ENCODE measurements around the gene LMAN2. TPM values are rescaled to one million over a fixed set of nuclear protein-coding genes. Genes with fewer than 3 reads are reported as not detected.

The LMAN2 gene
- total RNA-seq, 1 donor from 2014 or later, result 75.6 TPM

- DNase-seq, result no peak
- Mint-ChIP-seq H3K4me3 (ENCODE audit: unreplicated experiment) (no peak overlapping the region), H3K9me3 (ENCODE audit: unreplicated experiment) (peaks cover 5% of the 10 kb centered on the region), H3K4me1 (ENCODE audit: low read depth, unreplicated experiment) (peaks cover 7% of the 10 kb centered on the region), H3K27ac (ENCODE audit: unreplicated experiment) (no peak overlapping the region), H3K36me3 (ENCODE audit: unreplicated experiment) (no peaks in the 10 kb centered on the region), H3K27me3 (ENCODE audit: unreplicated experiment) (peaks cover 10% of the 10 kb centered on the region)
- TF ChIP-seq, protein P1, sequence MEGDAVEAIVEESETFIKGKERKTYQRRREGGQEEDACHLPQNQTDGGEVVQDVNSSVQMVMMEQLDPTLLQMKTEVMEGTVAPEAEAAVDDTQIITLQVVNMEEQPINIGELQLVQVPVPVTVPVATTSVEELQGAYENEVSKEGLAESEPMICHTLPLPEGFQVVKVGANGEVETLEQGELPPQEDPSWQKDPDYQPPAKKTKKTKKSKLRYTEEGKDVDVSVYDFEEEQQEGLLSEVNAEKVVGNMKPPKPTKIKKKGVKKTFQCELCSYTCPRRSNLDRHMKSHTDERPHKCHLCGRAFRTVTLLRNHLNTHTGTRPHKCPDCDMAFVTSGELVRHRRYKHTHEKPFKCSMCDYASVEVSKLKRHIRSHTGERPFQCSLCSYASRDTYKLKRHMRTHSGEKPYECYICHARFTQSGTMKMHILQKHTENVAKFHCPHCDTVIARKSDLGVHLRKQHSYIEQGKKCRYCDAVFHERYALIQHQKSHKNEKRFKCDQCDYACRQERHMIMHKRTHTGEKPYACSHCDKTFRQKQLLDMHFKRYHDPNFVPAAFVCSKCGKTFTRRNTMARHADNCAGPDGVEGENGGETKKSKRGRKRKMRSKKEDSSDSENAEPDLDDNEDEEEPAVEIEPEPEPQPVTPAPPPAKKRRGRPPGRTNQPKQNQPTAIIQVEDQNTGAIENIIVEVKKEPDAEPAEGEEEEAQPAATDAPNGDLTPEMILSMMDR (IDR thresholded peaks at IDR 0.05; ENCODE audit: partially characterized antibody, unreplicated experiment), result no peak
Observed at GRCh38 chr5:177389241-177390169, 38.0 kb upstream of the LMAN2 start.

DNA sequence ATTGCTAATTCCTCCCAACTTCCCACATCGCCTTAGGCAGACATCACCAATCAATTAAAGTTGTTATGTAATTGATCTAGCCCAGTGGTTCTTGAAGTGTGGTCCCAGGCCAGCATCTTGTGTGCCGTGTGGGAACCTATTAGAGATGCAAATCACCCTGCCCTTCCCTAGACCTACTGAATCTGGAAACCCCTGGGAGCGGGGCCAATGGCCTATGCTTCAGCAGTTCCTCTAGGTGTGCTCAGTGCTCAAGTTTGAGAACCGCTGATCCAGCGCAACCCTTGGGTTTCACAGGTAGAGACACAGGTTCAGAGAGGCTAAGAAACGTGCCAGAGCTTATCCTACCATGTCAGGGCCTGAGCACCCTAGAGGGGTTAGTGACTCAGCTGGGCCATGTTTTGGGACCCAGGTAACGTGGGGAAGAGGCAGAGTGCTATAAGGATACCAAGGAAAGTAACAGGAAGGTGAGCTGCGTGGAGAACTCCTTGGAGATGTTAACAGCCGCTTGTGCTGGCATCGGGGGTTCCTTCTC lies 37.1 kb upstream of the LMAN2 start:
- TF ChIP-seq, protein P1 (IDR thresholded peaks at IDR 0.05; ENCODE audit: partially characterized antibody, unreplicated experiment), result no peak
- Mint-ChIP-seq H3K9me3 (ENCODE audit: unreplicated experiment) (peaks cover 5% of the 10 kb centered on the region), H3K27ac (ENCODE audit: unreplicated experiment) (no peak overlapping the region), H3K36me3 (ENCODE audit: unreplicated experiment) (no peaks in the 10 kb centered on the region), H3K27me3 (ENCODE audit: unreplicated experiment) (peaks cover 12% of the 10 kb centered on the region), H3K4me3 (ENCODE audit: unreplicated experiment) (peak overlapping the region; percentile 25), H3K4me1 (ENCODE audit: low read depth, unreplicated experiment) (peaks cover 7% of the 10 kb centered on the region)
- no peak for DNase-seq

DNA sequence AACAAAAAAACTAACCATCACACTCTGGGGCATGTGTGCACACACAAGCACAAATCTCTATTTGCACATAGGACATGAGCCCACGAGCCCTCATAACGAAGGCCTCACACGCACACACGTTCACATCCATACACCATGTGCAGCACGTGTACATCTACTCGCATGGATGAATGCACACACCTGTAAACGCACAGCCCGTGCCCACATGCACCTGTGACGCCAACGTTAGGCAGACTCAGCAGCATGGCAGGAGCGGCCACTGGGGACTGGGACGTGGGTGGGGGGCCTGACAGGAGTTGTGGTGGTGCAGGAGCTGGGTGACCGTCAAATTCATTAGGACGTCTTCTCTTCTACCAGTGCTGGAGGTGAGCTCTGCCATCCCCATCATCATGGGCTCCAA lies 35.9 kb upstream of the LMAN2 start:
- peaks cover 6% of the 10 kb centered on the region for H3K9me3 Mint-ChIP-seq (ENCODE audit: unreplicated experiment)
- peaks cover 13% of the 10 kb centered on the region for H3K27me3 Mint-ChIP-seq (ENCODE audit: unreplicated experiment)
- DNase-seq, result no peak
- H3K4me3 Mint-ChIP-seq (ENCODE audit: unreplicated experiment), result no peak overlapping the region
- H3K4me1 Mint-ChIP-seq (ENCODE audit: low read depth, unreplicated experiment), result peaks cover 7% of the 10 kb centered on the region
- no peak overlapping the region for H3K27ac Mint-ChIP-seq (ENCODE audit: unreplicated experiment)
- TF ChIP-seq, protein P1 (IDR thresholded peaks at IDR 0.05; ENCODE audit: partially characterized antibody, unreplicated experiment), result no peak
- H3K36me3 Mint-ChIP-seq (ENCODE audit: unreplicated experiment), result no peaks in the 10 kb centered on the region

DNA sequence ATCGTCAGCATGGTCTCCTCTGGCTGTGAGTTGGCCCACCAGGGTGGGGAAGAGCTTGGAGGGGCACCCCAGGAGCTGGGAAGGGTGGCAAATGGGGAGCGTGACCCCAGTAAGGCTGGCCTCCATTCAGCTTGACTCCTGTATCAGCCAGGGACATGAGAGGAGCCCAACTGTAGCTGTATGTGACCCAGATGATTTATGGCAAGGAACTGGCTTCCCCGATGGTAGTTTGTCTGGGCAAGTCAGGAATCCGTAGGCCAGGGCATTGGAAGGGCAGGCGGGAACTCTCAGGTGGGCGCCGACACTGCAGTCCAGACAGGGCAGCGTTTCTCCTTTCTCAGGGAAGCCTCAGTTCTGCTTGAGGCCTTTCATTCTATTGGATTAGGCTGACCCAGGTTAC lies 35.1 kb upstream of the LMAN2 start:
- TF ChIP-seq, protein P1 (IDR thresholded peaks at IDR 0.05; ENCODE audit: partially characterized antibody, unreplicated experiment), result no peak
- peaks cover 15% of the 10 kb centered on the region for H3K27me3 Mint-ChIP-seq (ENCODE audit: unreplicated experiment)
- no peak overlapping the region for H3K4me3 Mint-ChIP-seq (ENCODE audit: unreplicated experiment)
- peaks cover 8% of the 10 kb centered on the region for H3K9me3 Mint-ChIP-seq (ENCODE audit: unreplicated experiment)
- no peak for DNase-seq
- no peak overlapping the region for H3K27ac Mint-ChIP-seq (ENCODE audit: unreplicated experiment)
- H3K4me1 Mint-ChIP-seq (ENCODE audit: low read depth, unreplicated experiment), result peaks cover 7% of the 10 kb centered on the region
- H3K36me3 Mint-ChIP-seq (ENCODE audit: unreplicated experiment), result no peaks in the 10 kb centered on the region

- no peak for DNase-seq
- Mint-ChIP-seq H3K9me3 (ENCODE audit: unreplicated experiment) (peaks cover 10% of the 10 kb centered on the region), H3K36me3 (ENCODE audit: unreplicated experiment) (no peaks in the 10 kb centered on the region), H3K4me3 (ENCODE audit: unreplicated experiment) (no peak overlapping the region), H3K27ac (ENCODE audit: unreplicated experiment) (no peak overlapping the region), H3K4me1 (ENCODE audit: low read depth, unreplicated experiment) (peaks cover 7% of the 10 kb centered on the region), H3K27me3 (ENCODE audit: unreplicated experiment) (peaks cover 15% of the 10 kb centered on the region)
- TF ChIP-seq, protein P1 (IDR thresholded peaks at IDR 0.05; ENCODE audit: partially characterized antibody, unreplicated experiment), result no peak
Observed at GRCh38 chr5:177385720-177386119, 34.3 kb upstream of the LMAN2 start.
